OCI-LY3 (cell line): Measurements from ENCODE around the gene TBX4.

Experiments
- H2AFZ ChIP-seq: fragments of 200-600, 300-600 bp; shearing (Covaris generic); 2 replicates; pipeline ENCODE4 v1.6.0; 2014; ENCODE audit warnings: antibody characterized with exemption, low read depth, low read length
- H3K27ac ChIP-seq: fragments of 200-600, 300-600 bp; sonication (generic); 2 replicates; pipeline ENCODE4 v1.5.1; 2014; ENCODE audit warnings: mild to moderate bottlenecking, low read length, moderate library complexity, mixed read lengths
- H3K27me3 ChIP-seq: fragments of 200-600, 300-600 bp; sonication (generic); 2 replicates; pipeline ENCODE4 v1.6.1; 2014; ENCODE audit warnings: low read depth, low read length, mixed read lengths
- H3K36me3 ChIP-seq: fragments of 200-600, 300-600 bp; sonication (generic); replicated peaks from 2 replicates; pipeline ENCODE3; 2014; ENCODE audit warnings: low read depth, low read length, mixed read lengths
- H3K4me1 ChIP-seq: fragments of 300-600, 200-600 bp; sonication (generic); 2 replicates; pipeline ENCODE4 v1.6.1; 2014; ENCODE audit warnings: low read length, mixed read lengths
- H3K4me2 ChIP-seq: fragments of 200-600, 300-600 bp; sonication (generic); 2 replicates; pipeline ENCODE4 v1.6.1; 2014; ENCODE audit warnings: low read length, mixed read lengths
- H3K4me3 ChIP-seq: fragments of 300-600, 200-600 bp; sonication (generic); 2 replicates; pipeline ENCODE4 v1.5.1; 2014; ENCODE audit warnings: antibody characterized with exemption, mild to moderate bottlenecking, low read length, moderate library complexity
- H3K79me2 ChIP-seq: fragments of 300-600, 200-600 bp; shearing (Covaris generic); 2 replicates; pipeline ENCODE4 v1.6.1; 2014; ENCODE audit warnings: mild to moderate bottlenecking, low read length, mixed read lengths
- H3K9ac ChIP-seq: fragments of 300-600, 200-600 bp; shearing (Covaris generic); 2 replicates; pipeline ENCODE4 v1.6.0; 2014; ENCODE audit warnings: mild to moderate bottlenecking, low read length, moderate library complexity
- H3K9me3 ChIP-seq: fragments of 200-600, 300-600 bp; shearing (Covaris generic); 2 replicates; pipeline ENCODE4 v1.6.1; 2014; ENCODE audit warnings: low read length, mixed read lengths; ENCODE audit not compliant: insufficient read depth
- H4K20me1 ChIP-seq: fragments of 200-600, 300-600 bp; sonication (generic); 2 replicates; pipeline ENCODE4 v1.6.1; 2016; ENCODE audit warnings: low read length, mixed read lengths; ENCODE audit not compliant: insufficient read depth
- EZH2phosphoT487 ChIP-seq: fragments of 200-600 bp; shearing (Covaris generic); IDR thresholded peaks from 2 replicates; pipeline ENCODE4 v1.6.1; 2018; ENCODE audit warnings: antibody characterized with exemption, mixed run types, low read depth
- TF ChIP-seq, protein P1 (sequence below): fragments of 200-600, 300-600 bp; sonication (generic); IDR thresholded peaks from 2 replicates; pipeline ENCODE4 v1.5.1; 2014; ENCODE audit warnings: antibody characterized with exemption, low read length, low read depth

TBX4 gene

DNA sequence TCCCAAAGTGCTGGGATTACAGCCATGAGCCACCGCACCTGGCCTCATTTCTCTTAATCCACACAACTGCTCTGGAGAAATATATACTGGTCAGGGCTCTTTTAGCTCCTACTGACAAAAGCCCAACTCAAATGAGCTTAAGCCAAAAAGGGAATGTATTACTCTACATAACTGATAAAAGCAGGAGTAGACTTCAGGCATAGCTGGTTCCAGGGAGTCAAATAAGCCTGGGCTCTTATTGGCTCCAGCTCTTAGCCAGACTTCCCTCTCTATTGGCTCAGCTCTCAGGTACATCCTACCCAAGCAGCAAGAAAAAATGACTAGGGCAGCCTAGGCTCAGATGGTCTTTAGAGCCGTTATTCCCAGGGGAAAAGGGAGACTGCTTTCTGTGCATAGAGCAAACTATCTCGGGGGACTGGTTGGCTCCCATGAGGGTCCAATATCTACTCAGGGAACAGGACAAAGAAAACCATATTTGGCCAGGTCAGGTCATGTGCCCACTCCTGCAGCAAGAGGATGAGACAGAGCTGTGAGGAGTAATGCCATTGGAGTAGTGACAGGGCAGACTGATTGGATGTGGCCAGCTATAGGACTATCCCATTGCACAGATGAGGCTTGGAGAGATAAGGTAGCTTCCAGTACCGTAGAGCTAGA is 31.4 kb upstream of the TBX4 start:
- H3K4me2 ChIP-seq, result no peak overlapping the region
- TF ChIP-seq, protein P1, sequence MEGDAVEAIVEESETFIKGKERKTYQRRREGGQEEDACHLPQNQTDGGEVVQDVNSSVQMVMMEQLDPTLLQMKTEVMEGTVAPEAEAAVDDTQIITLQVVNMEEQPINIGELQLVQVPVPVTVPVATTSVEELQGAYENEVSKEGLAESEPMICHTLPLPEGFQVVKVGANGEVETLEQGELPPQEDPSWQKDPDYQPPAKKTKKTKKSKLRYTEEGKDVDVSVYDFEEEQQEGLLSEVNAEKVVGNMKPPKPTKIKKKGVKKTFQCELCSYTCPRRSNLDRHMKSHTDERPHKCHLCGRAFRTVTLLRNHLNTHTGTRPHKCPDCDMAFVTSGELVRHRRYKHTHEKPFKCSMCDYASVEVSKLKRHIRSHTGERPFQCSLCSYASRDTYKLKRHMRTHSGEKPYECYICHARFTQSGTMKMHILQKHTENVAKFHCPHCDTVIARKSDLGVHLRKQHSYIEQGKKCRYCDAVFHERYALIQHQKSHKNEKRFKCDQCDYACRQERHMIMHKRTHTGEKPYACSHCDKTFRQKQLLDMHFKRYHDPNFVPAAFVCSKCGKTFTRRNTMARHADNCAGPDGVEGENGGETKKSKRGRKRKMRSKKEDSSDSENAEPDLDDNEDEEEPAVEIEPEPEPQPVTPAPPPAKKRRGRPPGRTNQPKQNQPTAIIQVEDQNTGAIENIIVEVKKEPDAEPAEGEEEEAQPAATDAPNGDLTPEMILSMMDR, result no peak
- TF ChIP-seq EZH2phosphoT487, result no peak
- no peaks in the 10 kb centered on the region for H3K36me3 ChIP-seq
- H3K79me2 ChIP-seq, result no peaks in the 10 kb centered on the region
- no peaks in the 10 kb centered on the region for H3K9me3 ChIP-seq
- no peak overlapping the region for H2AFZ ChIP-seq
- no peaks in the 10 kb centered on the region for H4K20me1 ChIP-seq
- no peaks in the 10 kb centered on the region for H3K4me1 ChIP-seq
- no peak overlapping the region for H3K9ac ChIP-seq
- H3K27ac ChIP-seq, result no peak overlapping the region
- H3K4me3 ChIP-seq, result no peak overlapping the region
- H3K27me3 ChIP-seq, result peaks cover 17% of the 10 kb centered on the region; the same call in 1 of the 2 replicates

DNA sequence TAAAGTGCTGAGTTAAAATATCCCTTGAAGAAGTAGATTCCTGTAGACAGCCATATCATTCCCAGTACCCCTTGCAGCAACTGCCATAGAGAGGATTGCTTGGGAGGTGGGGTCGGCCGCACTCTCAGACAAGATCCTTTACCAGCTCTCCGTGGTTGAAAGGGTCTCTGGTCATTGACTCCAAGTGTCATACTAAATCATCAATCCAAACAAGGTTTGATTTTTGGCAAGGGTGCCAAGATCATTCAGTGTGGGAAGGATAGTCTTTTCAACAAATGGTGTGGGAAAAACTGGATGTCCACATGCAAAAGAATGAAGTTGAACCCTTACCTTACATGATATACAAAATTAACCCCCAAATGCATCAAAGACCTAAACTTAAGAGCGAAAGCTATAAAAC is 30.8 kb upstream of the TBX4 start:
- Histone ChIP-seq H4K20me1 (no peaks in the 10 kb centered on the region), H3K27me3 (peaks cover 17% of the 10 kb centered on the region; the same call in 1 of the 2 replicates), H3K4me1 (no peaks in the 10 kb centered on the region), H3K36me3 (no peaks in the 10 kb centered on the region), H3K9me3 (no peaks in the 10 kb centered on the region), H3K4me3 (no peak overlapping the region), H3K27ac (no peak overlapping the region), H3K79me2 (no peaks in the 10 kb centered on the region), H3K4me2 (no peak overlapping the region), H2AFZ (no peak overlapping the region), H3K9ac (no peak overlapping the region)
- TF ChIP-seq, protein P1, result no peak
- TF ChIP-seq EZH2phosphoT487, result no peak

DNA sequence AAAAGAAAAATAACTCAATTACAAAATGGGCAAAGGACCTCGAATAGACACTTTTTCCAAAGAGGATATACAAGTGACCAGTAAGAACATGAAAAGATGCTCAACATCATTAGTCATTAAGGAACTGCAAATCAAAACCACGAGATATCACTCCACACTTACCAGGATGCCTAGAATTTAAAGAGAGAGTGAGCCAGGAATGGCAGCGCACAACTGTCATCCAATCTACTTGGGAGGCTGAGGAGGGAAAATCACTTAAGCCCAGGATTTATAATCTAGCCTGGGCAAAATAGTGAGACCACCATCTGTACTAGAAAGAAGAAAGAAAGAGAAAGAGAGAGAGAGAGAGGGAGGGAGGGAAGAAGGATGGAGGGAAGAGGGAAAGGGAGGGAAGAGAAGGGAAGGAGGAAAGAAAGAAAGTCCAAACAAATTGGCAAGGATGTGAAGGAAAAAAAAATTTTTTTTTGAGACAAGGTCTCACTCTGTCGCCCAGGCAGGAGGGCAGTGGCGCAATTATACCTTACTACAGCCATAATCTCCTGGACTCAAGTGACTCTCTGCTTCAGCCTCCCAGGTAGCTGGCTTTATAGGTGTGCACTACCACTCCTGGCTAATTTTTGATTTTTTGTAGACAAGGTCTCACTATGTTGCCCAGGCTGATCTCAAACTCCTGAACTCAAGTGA is 30.0 kb upstream of the TBX4 start:
- H3K4me1 ChIP-seq, result no peaks in the 10 kb centered on the region
- H3K9me3 ChIP-seq, result no peaks in the 10 kb centered on the region
- no peak overlapping the region for H3K4me3 ChIP-seq
- no peaks in the 10 kb centered on the region for H3K36me3 ChIP-seq
- no peak for TF ChIP-seq EZH2phosphoT487
- TF ChIP-seq, protein P1, result no peak
- no peaks in the 10 kb centered on the region for H3K79me2 ChIP-seq
- H3K27ac ChIP-seq, result no peak overlapping the region
- peaks cover 17% of the 10 kb centered on the region; the same call in 1 of the 2 replicates for H3K27me3 ChIP-seq
- no peak overlapping the region for H3K4me2 ChIP-seq
- no peak overlapping the region for H2AFZ ChIP-seq
- H3K9ac ChIP-seq, result no peak overlapping the region
- no peaks in the 10 kb centered on the region for H4K20me1 ChIP-seq

DNA sequence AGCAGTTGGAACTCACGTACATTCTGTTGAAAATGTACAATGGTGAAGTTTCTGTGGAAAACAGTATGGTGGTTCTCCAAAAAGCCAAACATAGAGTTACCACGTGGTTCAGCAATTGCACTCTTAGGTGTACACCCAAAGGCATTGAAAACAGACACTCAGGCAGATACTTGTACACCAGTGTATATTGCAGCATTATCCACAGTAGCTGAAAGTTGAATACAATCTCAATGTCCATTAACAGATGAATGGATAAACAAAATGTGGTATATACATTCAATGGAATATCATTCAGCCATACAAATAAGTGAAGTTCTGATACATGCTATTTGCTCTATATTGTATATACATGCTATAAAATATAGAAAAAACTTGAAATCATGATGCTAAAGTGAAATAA is 29.4 kb upstream of the TBX4 start:
- H4K20me1 ChIP-seq, result no peaks in the 10 kb centered on the region
- H3K27ac ChIP-seq, result no peak overlapping the region
- no peak overlapping the region for H2AFZ ChIP-seq
- H3K4me1 ChIP-seq, result no peaks in the 10 kb centered on the region
- no peak overlapping the region for H3K9ac ChIP-seq
- TF ChIP-seq, protein P1, result no peak
- TF ChIP-seq EZH2phosphoT487, result no peak
- H3K36me3 ChIP-seq, result no peaks in the 10 kb centered on the region
- H3K79me2 ChIP-seq, result no peaks in the 10 kb centered on the region
- H3K4me3 ChIP-seq, result no peak overlapping the region
- H3K4me2 ChIP-seq, result no peak overlapping the region
- H3K9me3 ChIP-seq, result no peaks in the 10 kb centered on the region
- peaks cover 17% of the 10 kb centered on the region; the same call in 1 of the 2 replicates for H3K27me3 ChIP-seq
